WTC11 (cell line): ENCODE results near the gene EPN1. TPM values are rescaled to one million over a fixed set of nuclear protein-coding genes. Genes with fewer than 3 reads are reported as not detected.
A peak's percentile ranks its signal among the peaks of the same experiment; 100 is the strongest.

ENCODE experiments used
- ATAC-seq: fragments of 200-7000 bp; cut with Tn5 transposase; 2 replicates; pipeline ENCODE4 v1.10.0; 2021; ENCODE audit warnings: mild to moderate bottlenecking, moderate library complexity
- CTCF ChIA-PET: fragments of 300-600 bp; sonication (Branson Sonifier 250); formaldehyde crosslinking; loops from one replicate; lab custom pipeline; 2021; ENCODE audit warnings: antibody characterized with exemption; lab: Charles Lee
- POLR2A ChIA-PET: fragments of 350-600 bp; sonication (Branson Sonifier 250); formaldehyde crosslinking; loops from one replicate; lab custom pipeline; 2021; ENCODE audit warnings: antibody characterized with exemption; lab: Charles Lee
- DNase-seq: peaks from one replicate; pipeline ENCODE4 v3.0.0; 2021; ENCODE audit warnings: low spot score
- H3K27ac Mint-ChIP-seq: 2 replicates; pipeline ENCODE4 v1.8.0; 2021; ENCODE audit warnings: mixed read lengths
- H3K27me3 Mint-ChIP-seq: 2 replicates; pipeline ENCODE4 v1.8.0; 2021; ENCODE audit warnings: low read depth, mild to moderate bottlenecking, moderate library complexity, mixed read lengths
- H3K36me3 Mint-ChIP-seq: 2 replicates; pipeline ENCODE4 v1.8.0; 2021; ENCODE audit warnings: mixed read lengths
- H3K4me1 Mint-ChIP-seq: 2 replicates; pipeline ENCODE4 v1.8.0; 2022; ENCODE audit warnings: mixed read lengths
- H3K4me3 Mint-ChIP-seq: 2 replicates; pipeline ENCODE4 v1.8.0; 2021; ENCODE audit warnings: mild to moderate bottlenecking, moderate library complexity, mixed read lengths
- H3K9me3 Mint-ChIP-seq: 2 replicates; pipeline ENCODE4 v1.8.0; 2021; ENCODE audit warnings: mixed read lengths
- CBFB ChIP-seq: sonication (generic); formaldehyde crosslinking; IDR thresholded peaks from 2 replicates; pipeline ENCODE4 v1.8.1; 2022; ENCODE audit warnings: mild to moderate bottlenecking, low read depth, missing genetic modification reagents
- E2F1 ChIP-seq: sonication (generic); formaldehyde crosslinking; IDR thresholded peaks from 2 replicates; pipeline ENCODE4 v1.8.0; 2022; ENCODE audit warnings: mild to moderate bottlenecking, missing genetic modification reagents
- E2F4 ChIP-seq: sonication (generic); formaldehyde crosslinking; IDR thresholded peaks from 2 replicates; pipeline ENCODE4 v1.8.1; 2022; ENCODE audit warnings: low read depth, mild to moderate bottlenecking, moderate library complexity, missing genetic modification reagents, borderline replicate concordance
- E2F5 ChIP-seq: sonication (generic); formaldehyde crosslinking; IDR thresholded peaks from 2 replicates; pipeline ENCODE4 v1.8.1; 2022; ENCODE audit warnings: mild to moderate bottlenecking, moderate library complexity, missing genetic modification reagents
- ELF4 ChIP-seq: sonication (generic); formaldehyde crosslinking; IDR thresholded peaks from 2 replicates; pipeline ENCODE4 v1.8.1; 2022; ENCODE audit warnings: low read depth, mild to moderate bottlenecking, moderate library complexity, missing genetic modification reagents
- EMX1 ChIP-seq: fragments of 250-450 bp; sonication (Bioruptor Pico); IDR thresholded peaks from 2 replicates; pipeline ENCODE4 v1.8.0; 2021; ENCODE audit warnings: mild to moderate bottlenecking
- ERG ChIP-seq: fragments of 250-450 bp; sonication (Bioruptor Pico); IDR thresholded peaks from 2 replicates; pipeline ENCODE4 v1.8.0; 2021; ENCODE audit warnings: mild to moderate bottlenecking
- ESRRA ChIP-seq: sonication (generic); formaldehyde crosslinking; IDR thresholded peaks from 2 replicates; pipeline ENCODE4 v1.8.1; 2022; ENCODE audit warnings: mild to moderate bottlenecking, missing genetic modification reagents, borderline replicate concordance
- FOXJ3 ChIP-seq: sonication (generic); formaldehyde crosslinking; IDR thresholded peaks from 2 replicates; pipeline ENCODE4 v1.9.0; 2021; ENCODE audit warnings: missing genetic modification reagents, mild to moderate bottlenecking, borderline replicate concordance
- JAZF1 ChIP-seq: fragments of 250-450 bp; sonication (Bioruptor Pico); IDR thresholded peaks from 2 replicates; pipeline ENCODE4 v1.9.0; 2021; ENCODE audit warnings: moderate library complexity, mild to moderate bottlenecking, inconsistent platforms
- NFYB ChIP-seq: sonication (generic); formaldehyde crosslinking; conservative IDR thresholded peaks from 2 replicates; pipeline ENCODE4 v1.8.0; 2022; ENCODE audit warnings: low read depth, missing genetic modification reagents
- NR3C1 ChIP-seq: sonication (generic); formaldehyde crosslinking; conservative IDR thresholded peaks from 2 replicates; pipeline ENCODE4 v1.8.1; 2023; ENCODE audit warnings: low read depth, mild to moderate bottlenecking, missing genetic modification reagents
- TP53 ChIP-seq: sonication (generic); formaldehyde crosslinking; IDR thresholded peaks from 2 replicates; pipeline ENCODE4 v1.8.1; 2023; ENCODE audit warnings: mild to moderate bottlenecking, missing genetic modification reagents
- ZBTB21 ChIP-seq: sonication (generic); formaldehyde crosslinking; IDR thresholded peaks from 2 replicates; pipeline ENCODE4 v1.8.1; 2023; ENCODE audit warnings: mild to moderate bottlenecking, missing genetic modification reagents, borderline replicate concordance
- ZNF263 ChIP-seq: sonication (generic); formaldehyde crosslinking; IDR thresholded peaks from 2 replicates; pipeline ENCODE4 v1.8.1; 2022; ENCODE audit warnings: low read depth, mild to moderate bottlenecking, moderate library complexity, missing genetic modification reagents
- ZNF512 ChIP-seq: sonication (generic); formaldehyde crosslinking; IDR thresholded peaks from 2 replicates; pipeline ENCODE4 v1.8.1; 2022; ENCODE audit warnings: missing genetic modification reagents, borderline replicate concordance
- ZNF532 ChIP-seq: fragments of 250-450 bp; sonication (Bioruptor Pico); IDR thresholded peaks from 2 replicates; pipeline ENCODE4 v1.9.0; 2021; ENCODE audit warnings: mild to moderate bottlenecking, borderline replicate concordance
- total RNA-seq: library from RNA; stranded (reverse); gene quantifications from 3 replicates; pipeline ENCODE4 v1.2.3, GENCODE V29; 2021

The EPN1 gene
- total RNA-seq, 1 experiment from 2014 or later: 234 TPM

- H3K4me1 Mint-ChIP-seq: peaks cover 42% of the 10 kb centered on the region
These were observed 782 bp downstream of the EPN1 start for GRCh38 chr19:55675661-55676354.

GRCh38 chr19:55676383-55676782 is 1.4 kb downstream of the EPN1 start:
- ChIA-PET CTCF (no interaction called here), POLR2A (no interaction called here)
- Mint-ChIP-seq H3K4me1 (peaks cover 37% of the 10 kb centered on the region), H3K4me3 (peak overlapping the region; percentile 98), H3K36me3 (peaks cover 39% of the 10 kb centered on the region), H3K27me3 (no peaks in the 10 kb centered on the region), H3K9me3 (no peaks in the 10 kb centered on the region), H3K27ac (no peak overlapping the region; the same call in 1 of the 2 replicates)
- DNase-seq (no peak), ATAC-seq (no peak)
- TF ChIP-seq NFYB (CRISPR knock-in tag) (no peak), ZNF263 (CRISPR knock-in tag) (no peak), ZBTB21 (CRISPR knock-in tag) (no peak), E2F1 (no peak), ESRRA (no peak)

More at GRCh38 chr19:55675661-55676354, 782 bp downstream of the EPN1 start:
- POLR2A ChIA-PET: no interaction called here
- ATAC-seq (no peak), DNase-seq (no peak)
- CTCF ChIA-PET: no interaction called here
- H3K4me3 Mint-ChIP-seq: peak overlapping the region; percentile 98
- peaks cover 38% of the 10 kb centered on the region for H3K36me3 Mint-ChIP-seq
- peak overlapping the region; percentile 95 for H3K27ac Mint-ChIP-seq
- H3K27me3 Mint-ChIP-seq: no peaks in the 10 kb centered on the region
- no peak for TF ChIP-seq ERG
- no peaks in the 10 kb centered on the region for H3K9me3 Mint-ChIP-seq

- Mint-ChIP-seq H3K27me3 (no peaks in the 10 kb centered on the region), H3K4me1 (peaks cover 32% of the 10 kb centered on the region), H3K4me3 (peak overlapping the region; percentile 98), H3K27ac (no peak overlapping the region; the same call in 1 of the 2 replicates), H3K9me3 (no peaks in the 10 kb centered on the region), H3K36me3 (peaks cover 35% of the 10 kb centered on the region)
- ChIA-PET POLR2A (no interaction called here), CTCF (no interaction called here)
- ATAC-seq: no peak
- DNase-seq: no peak
- no peak for TF ChIP-seq E2F4 (CRISPR knock-in tag)
- no peak for TF ChIP-seq E2F5
- TF ChIP-seq CBFB (CRISPR knock-in tag): no peak
- TF ChIP-seq NR3C1 (CRISPR knock-in tag): no peak
- TF ChIP-seq EMX1 (CRISPR knock-in tag): no peak
- TF ChIP-seq ELF4 (CRISPR knock-in tag): no peak
- no peak for TF ChIP-seq ZNF263 (CRISPR knock-in tag)
- TF ChIP-seq FOXJ3 (CRISPR knock-in tag): no peak
- TF ChIP-seq ZNF512: no peak
- no peak for TF ChIP-seq JAZF1
- no peak for TF ChIP-seq ZNF532
- TF ChIP-seq TP53 (CRISPR knock-in tag): no peak
These were observed 2.0 kb downstream of the EPN1 start for GRCh38 chr19:55676889-55677505.
